ENCODE data around the gene HTT.

DNA sequence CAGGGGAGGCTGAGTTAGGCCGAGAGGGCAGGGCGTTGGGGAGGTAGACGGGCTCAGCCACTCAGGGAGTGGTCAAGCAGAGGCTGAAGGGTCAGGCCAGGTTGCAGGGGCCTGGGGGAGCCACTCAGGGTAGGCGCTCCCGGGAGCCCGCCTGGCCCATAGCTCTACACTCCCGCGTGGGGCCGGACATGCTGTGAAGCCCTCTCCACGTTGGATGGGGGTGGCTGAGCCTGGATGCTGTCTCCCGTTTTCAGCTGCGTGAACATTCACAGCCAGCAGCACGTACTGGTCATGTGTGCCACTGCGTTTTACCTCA, 160.5 kb downstream of the HTT start:
- TF ChIP-seq, protein P1, sequence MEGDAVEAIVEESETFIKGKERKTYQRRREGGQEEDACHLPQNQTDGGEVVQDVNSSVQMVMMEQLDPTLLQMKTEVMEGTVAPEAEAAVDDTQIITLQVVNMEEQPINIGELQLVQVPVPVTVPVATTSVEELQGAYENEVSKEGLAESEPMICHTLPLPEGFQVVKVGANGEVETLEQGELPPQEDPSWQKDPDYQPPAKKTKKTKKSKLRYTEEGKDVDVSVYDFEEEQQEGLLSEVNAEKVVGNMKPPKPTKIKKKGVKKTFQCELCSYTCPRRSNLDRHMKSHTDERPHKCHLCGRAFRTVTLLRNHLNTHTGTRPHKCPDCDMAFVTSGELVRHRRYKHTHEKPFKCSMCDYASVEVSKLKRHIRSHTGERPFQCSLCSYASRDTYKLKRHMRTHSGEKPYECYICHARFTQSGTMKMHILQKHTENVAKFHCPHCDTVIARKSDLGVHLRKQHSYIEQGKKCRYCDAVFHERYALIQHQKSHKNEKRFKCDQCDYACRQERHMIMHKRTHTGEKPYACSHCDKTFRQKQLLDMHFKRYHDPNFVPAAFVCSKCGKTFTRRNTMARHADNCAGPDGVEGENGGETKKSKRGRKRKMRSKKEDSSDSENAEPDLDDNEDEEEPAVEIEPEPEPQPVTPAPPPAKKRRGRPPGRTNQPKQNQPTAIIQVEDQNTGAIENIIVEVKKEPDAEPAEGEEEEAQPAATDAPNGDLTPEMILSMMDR (conservative IDR thresholded peaks at IDR 0.05; ENCODE audit: low read depth, low read length): no peak
- no peak for TF ChIP-seq EZH2 (IDR thresholded peaks at IDR 0.05; ENCODE audit: low read length, unreplicated experiment)
